WTC11 (cell line): ENCODE results near the gene RPL37. TPM values are rescaled to one million over a fixed set of nuclear protein-coding genes. Genes with fewer than 3 reads are reported as not detected.
"Not testable (repeated sequence)": the region's sequence is repeated elsewhere in the genome, so short reads cannot be mapped to it uniquely, and the experiment has no call there.

Experiments used
- ATAC-seq: fragments of 200-7000 bp; cut with Tn5 transposase; 2 replicates; pipeline ENCODE4 v1.10.0; 2021; ENCODE audit warnings: mild to moderate bottlenecking, moderate library complexity
- CTCF ChIA-PET: fragments of 300-600 bp; sonication (Branson Sonifier 250); formaldehyde crosslinking; loops from one replicate; lab custom pipeline; 2021; ENCODE audit warnings: antibody characterized with exemption; lab: Charles Lee
- POLR2A ChIA-PET: fragments of 350-600 bp; sonication (Branson Sonifier 250); formaldehyde crosslinking; loops from one replicate; lab custom pipeline; 2021; ENCODE audit warnings: antibody characterized with exemption; lab: Charles Lee
- DNase-seq: peaks from one replicate; pipeline ENCODE4 v3.0.0; 2021; ENCODE audit warnings: low spot score
- H3K27ac Mint-ChIP-seq: 2 replicates; pipeline ENCODE4 v1.8.0; 2021; ENCODE audit warnings: mixed read lengths
- H3K27me3 Mint-ChIP-seq: 2 replicates; pipeline ENCODE4 v1.8.0; 2021; ENCODE audit warnings: low read depth, mild to moderate bottlenecking, moderate library complexity, mixed read lengths
- H3K36me3 Mint-ChIP-seq: 2 replicates; pipeline ENCODE4 v1.8.0; 2021; ENCODE audit warnings: mixed read lengths
- H3K4me1 Mint-ChIP-seq: 2 replicates; pipeline ENCODE4 v1.8.0; 2022; ENCODE audit warnings: mixed read lengths
- H3K4me3 Mint-ChIP-seq: 2 replicates; pipeline ENCODE4 v1.8.0; 2021; ENCODE audit warnings: mild to moderate bottlenecking, moderate library complexity, mixed read lengths
- H3K9me3 Mint-ChIP-seq: 2 replicates; pipeline ENCODE4 v1.8.0; 2021; ENCODE audit warnings: mixed read lengths
- CREB1 ChIP-seq: sonication (generic); formaldehyde crosslinking; IDR thresholded peaks from 2 replicates; pipeline ENCODE4 v1.8.0; 2023; ENCODE audit warnings: mild to moderate bottlenecking, missing genetic modification reagents
- CTCF ChIP-seq: fragments of 200-600 bp; IDR thresholded peaks from 2 replicates; pipeline ENCODE4 v1.8.0; 2022; ENCODE audit warnings: antibody characterized with exemption
- E2F1 ChIP-seq: sonication (generic); formaldehyde crosslinking; IDR thresholded peaks from 2 replicates; pipeline ENCODE4 v1.8.0; 2022; ENCODE audit warnings: mild to moderate bottlenecking, missing genetic modification reagents
- E2F4 ChIP-seq: sonication (generic); formaldehyde crosslinking; IDR thresholded peaks from 2 replicates; pipeline ENCODE4 v1.8.1; 2022; ENCODE audit warnings: low read depth, mild to moderate bottlenecking, moderate library complexity, missing genetic modification reagents, borderline replicate concordance
- EMX1 ChIP-seq: fragments of 250-450 bp; sonication (Bioruptor Pico); IDR thresholded peaks from 2 replicates; pipeline ENCODE4 v1.8.0; 2021; ENCODE audit warnings: mild to moderate bottlenecking
- ESRRA ChIP-seq: sonication (generic); formaldehyde crosslinking; IDR thresholded peaks from 2 replicates; pipeline ENCODE4 v1.8.1; 2022; ENCODE audit warnings: mild to moderate bottlenecking, missing genetic modification reagents, borderline replicate concordance
- FOXJ3 ChIP-seq: sonication (generic); formaldehyde crosslinking; IDR thresholded peaks from 2 replicates; pipeline ENCODE4 v1.9.0; 2021; ENCODE audit warnings: missing genetic modification reagents, mild to moderate bottlenecking, borderline replicate concordance
- HMGA2 ChIP-seq: fragments of 250-450 bp; sonication (Bioruptor Pico); IDR thresholded peaks from 2 replicates; pipeline ENCODE4 v1.4.0; 2021; ENCODE audit warnings: mild to moderate bottlenecking, moderate library complexity
- KAT7 ChIP-seq: sonication (generic); formaldehyde crosslinking; IDR thresholded peaks from 2 replicates; pipeline ENCODE4 v1.8.1; 2023; ENCODE audit warnings: missing genetic modification reagents, mild to moderate bottlenecking, borderline replicate concordance
- MAX ChIP-seq: sonication (generic); formaldehyde crosslinking; IDR thresholded peaks from 2 replicates; pipeline ENCODE4 v1.8.0; 2022; ENCODE audit warnings: mild to moderate bottlenecking, missing genetic modification reagents
- NFE2L1 ChIP-seq: sonication (generic); formaldehyde crosslinking; IDR thresholded peaks from 2 replicates; pipeline ENCODE4 v1.8.1; 2023; ENCODE audit warnings: missing genetic modification reagents
- NR2C2 ChIP-seq: sonication (generic); formaldehyde crosslinking; IDR thresholded peaks from 2 replicates; pipeline ENCODE4 v1.8.0; 2022; ENCODE audit warnings: mild to moderate bottlenecking, missing genetic modification reagents
- PRRX2 ChIP-seq: fragments of 250-450 bp; sonication (Bioruptor Pico); IDR thresholded peaks from 2 replicates; pipeline ENCODE4 v1.8.0; 2021; ENCODE audit warnings: mild to moderate bottlenecking
- RELA ChIP-seq: sonication (generic); formaldehyde crosslinking; IDR thresholded peaks from 2 replicates; pipeline ENCODE4 v1.8.1; 2022; ENCODE audit warnings: missing genetic modification reagents, mild to moderate bottlenecking, borderline replicate concordance
- TEAD4 ChIP-seq: sonication (generic); formaldehyde crosslinking; IDR thresholded peaks from 2 replicates; pipeline ENCODE4 v1.8.0; 2022; ENCODE audit warnings: mild to moderate bottlenecking, missing genetic modification reagents
- USF1 ChIP-seq: sonication (generic); formaldehyde crosslinking; IDR thresholded peaks from 2 replicates; pipeline ENCODE4 v1.8.0; 2022; ENCODE audit warnings: mild to moderate bottlenecking, missing genetic modification reagents
- ZBTB21 ChIP-seq: sonication (generic); formaldehyde crosslinking; IDR thresholded peaks from 2 replicates; pipeline ENCODE4 v1.8.1; 2023; ENCODE audit warnings: mild to moderate bottlenecking, missing genetic modification reagents, borderline replicate concordance
- ZNF317 ChIP-seq: sonication (generic); formaldehyde crosslinking; IDR thresholded peaks from 2 replicates; pipeline ENCODE4 v1.8.1; 2023; ENCODE audit warnings: low read depth, mild to moderate bottlenecking, moderate library complexity, missing genetic modification reagents, borderline replicate concordance
- ZNF423 ChIP-seq: fragments of 250-450 bp; sonication (Bioruptor Pico); IDR thresholded peaks from 2 replicates; pipeline ENCODE4 v2.1.2; 2022; ENCODE audit warnings: mild to moderate bottlenecking, moderate library complexity
- total RNA-seq: library from RNA; stranded (reverse); gene quantifications from 3 replicates; pipeline ENCODE4 v1.2.3, GENCODE V29; 2021

Gene RPL37
- total RNA-seq, 1 experiment from 2014 or later = 1,405 TPM

GRCh38 chr5:40869384-40869783 lies 34.4 kb upstream of the RPL37 start:
- ChIA-PET POLR2A (interaction anchor here (0.7 kb wide), 1 partner anchor 29 kb away, joined by 3 read pairs; no protein-coding TSS in a partner anchor), CTCF (no interaction called here)
- no peak for TF ChIP-seq PRRX2 (CRISPR knock-in tag)
- Mint-ChIP-seq H3K36me3 (peaks cover 14% of the 10 kb centered on the region), H3K27me3 (peaks cover 4% of the 10 kb centered on the region; the same call in 1 of the 2 replicates), H3K27ac (no peak overlapping the region), H3K9me3 (peaks cover 30% of the 10 kb centered on the region), H3K4me3 (no peak overlapping the region), H3K4me1 (peaks cover 23% of the 10 kb centered on the region)
- ATAC-seq (no peak), DNase-seq (no peak)

- ChIA-PET POLR2A (no interaction called here), CTCF (interaction anchor here (1.1 kb wide), 1 partner anchor 1879 kb away, joined by 3 read pairs; no protein-coding TSS in a partner anchor)
- DNase-seq (no peak), ATAC-seq (no peak; the same call in 1 of the 2 replicates)
- H3K27ac Mint-ChIP-seq = no peak overlapping the region
- H3K4me1 Mint-ChIP-seq = peaks cover 23% of the 10 kb centered on the region
- TF ChIP-seq CTCF (no peak), ZBTB21 (no peak), RELA (CRISPR knock-in tag) (no peak), CREB1 (no peak), MAX (CRISPR knock-in tag) (no peak), E2F4 (CRISPR knock-in tag) (no peak), NR2C2 (CRISPR knock-in tag) (no peak), EMX1 (no peak), E2F1 (CRISPR knock-in tag) (no peak), FOXJ3 (no peak), USF1 (CRISPR knock-in tag) (no peak), NFE2L1 (CRISPR knock-in tag) (no peak), ZNF317 (no peak), ESRRA (CRISPR knock-in tag) (no peak), HMGA2 (CRISPR knock-in tag) (no peak), ZNF423 (no peak), PRRX2 (CRISPR knock-in tag) (no peak), TEAD4 (CRISPR knock-in tag) (no peak), KAT7 (CRISPR knock-in tag) (no peak)
- H3K9me3 Mint-ChIP-seq = peaks cover 24% of the 10 kb centered on the region
- H3K36me3 Mint-ChIP-seq = peaks cover 19% of the 10 kb centered on the region
- peaks cover 4% of the 10 kb centered on the region; the same call in 1 of the 2 replicates for H3K27me3 Mint-ChIP-seq
- H3K4me3 Mint-ChIP-seq = no peak overlapping the region
Observed at GRCh38 chr5:40866844-40867243, 31.8 kb upstream of the RPL37 start.

GRCh38 chr5:40865004-40865403 lies 30.0 kb upstream of the RPL37 start:
- peaks cover 19% of the 10 kb centered on the region for H3K36me3 Mint-ChIP-seq
- H3K27me3 Mint-ChIP-seq, CTCF ChIA-PET, H3K27ac Mint-ChIP-seq, POLR2A ChIA-PET, H3K4me1 Mint-ChIP-seq, H3K4me3 Mint-ChIP-seq, ATAC-seq, DNase-seq: not testable (repeated sequence)
- peaks cover 28% of the 10 kb centered on the region for H3K9me3 Mint-ChIP-seq
